ENCODE data around the gene CEP63.

- no peak for TF ChIP-seq ZNF274 (IDR thresholded peaks at IDR 0.05; ENCODE audit: low read depth, low read length)
- TF ChIP-seq SUZ12 (IDR thresholded peaks at IDR 0.05; ENCODE audit: extremely low read depth, insufficient read depth, insufficient read length) = no peak
- no peak for TF ChIP-seq YY1 (IDR thresholded peaks at IDR 0.05; ENCODE audit: insufficient read depth, insufficient read length)
These were observed 125.7 kb downstream of the CEP63 start for GRCh38 chr3:134611516-134611915.

Measured in NT2/D1 (cell line).